Kidney epithelial cell (primary cell): ENCODE results near the gene OR10J1. TPM values are rescaled to one million over a fixed set of nuclear protein-coding genes. Genes with fewer than 3 reads are reported as not detected.

Experiments
- DNase-seq: peaks from one replicate; pipeline ENCODE4 v3.0.0-alpha.2; 2010; ENCODE audit warnings: low read depth
- H3K27me3 ChIP-seq: 2 replicates; pipeline ENCODE4 v1.6.0; 2011; ENCODE audit warnings: low read length; ENCODE audit not compliant: control insufficient read depth, insufficient read depth
- H3K36me3 ChIP-seq: 2 replicates; pipeline ENCODE4 v1.5.1; 2011; ENCODE audit warnings: low read length; ENCODE audit not compliant: control insufficient read depth, insufficient read depth
- H3K4me3 ChIP-seq: 2 replicates; pipeline ENCODE4 v1.5.1; 2011; ENCODE audit warnings: low read depth, mild to moderate bottlenecking, control low read depth, low read length
- CTCF ChIP-seq: IDR thresholded peaks from 2 replicates; pipeline ENCODE4 v1.5.1; 2011; ENCODE audit warnings: mild to moderate bottlenecking, moderate library complexity, low read length, control low read depth, inconsistent platforms; ENCODE audit not compliant: insufficient read depth, poor library complexity, severe bottlenecking
- total RNA-seq: library from RNA; depleted of rRNA; stranded (reverse); fragments of >200 nt; gene quantifications from 2 replicates; pipeline ENCODE4 v1.2.3, GENCODE V29; 2015

Gene OR10J1
- total RNA-seq = not detected in 2 replicates

DNA sequence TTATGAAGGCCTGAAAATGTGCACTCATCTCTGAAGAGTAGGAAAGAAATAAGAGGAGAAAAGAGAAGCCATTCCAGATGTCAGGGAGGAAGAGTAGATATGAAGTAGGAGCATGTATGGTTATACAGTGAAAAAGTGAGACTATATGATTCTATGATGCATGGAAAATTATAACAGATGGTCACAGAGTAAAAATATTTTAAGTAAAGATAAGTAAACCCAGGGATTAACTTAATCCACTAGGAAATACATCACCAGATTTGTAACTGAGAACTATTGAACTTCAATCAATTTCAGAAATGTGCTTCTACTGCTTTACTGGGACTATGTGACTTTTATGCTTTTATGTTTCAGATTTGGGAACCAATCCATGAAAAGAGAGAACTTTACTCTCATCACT is at the start of gene OR10J1:
Gene OR10J1, plus strand, starts transcription at position 301 of the 400 bp plus-strand sequence. Its CDS starts 70 bp downstream, at position 371.
- TF ChIP-seq CTCF = no peak
- no peaks in the 10 kb centered on the region for H3K27me3 ChIP-seq
- no peaks in the 10 kb centered on the region for H3K36me3 ChIP-seq
- no peak within 1 kb of the TSS for H3K4me3 ChIP-seq
- DNase-seq = no peak

DNA sequence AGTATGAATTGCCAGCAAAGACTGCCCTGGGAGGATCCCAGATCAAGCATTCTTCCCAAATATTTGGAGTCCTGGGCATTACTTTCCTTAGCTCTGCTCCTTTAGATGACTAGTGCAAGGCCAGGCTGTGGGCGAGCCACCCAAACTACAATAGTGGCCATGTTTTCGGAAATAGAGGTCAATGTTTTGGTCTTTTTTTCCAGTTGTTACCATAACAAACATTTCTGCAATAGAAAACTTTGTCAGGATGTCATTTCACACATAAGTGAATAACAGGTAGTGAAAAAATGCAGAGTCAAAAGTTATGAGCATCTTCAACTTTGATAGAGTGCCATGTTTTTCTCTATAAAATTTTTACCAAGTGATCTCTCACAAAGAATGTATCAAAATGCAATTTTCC is 32.7 kb upstream of the OR10J1 start:
- no peak for TF ChIP-seq CTCF
- no peak for DNase-seq
- Histone ChIP-seq H3K27me3 (no peaks in the 10 kb centered on the region), H3K4me3 (no peak overlapping the region), H3K36me3 (no peaks in the 10 kb centered on the region)

DNA sequence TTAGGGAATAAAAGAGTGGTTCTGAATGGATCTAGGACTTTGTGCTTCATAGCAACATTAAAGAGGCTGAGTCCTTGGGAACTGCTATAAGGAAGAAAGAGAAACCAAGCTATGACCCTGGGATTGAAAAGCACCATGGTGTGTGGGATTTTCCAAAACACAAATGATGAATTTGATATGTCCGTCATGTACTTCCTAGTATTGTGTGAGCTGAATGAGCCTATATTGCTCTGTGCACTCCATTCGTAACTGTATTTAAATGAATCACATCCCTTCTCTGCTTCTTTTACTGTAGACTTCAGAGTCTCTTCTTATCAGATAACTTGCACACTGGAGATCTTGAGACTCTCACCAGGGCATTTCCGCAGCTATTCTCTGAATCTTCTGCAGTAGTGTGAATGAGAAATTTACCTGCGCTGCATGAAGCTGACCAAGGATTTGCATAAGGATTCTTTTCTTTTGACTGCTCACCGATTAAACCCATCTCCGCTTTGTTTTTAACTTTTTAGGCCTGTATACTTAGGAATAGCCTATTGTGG is 30.6 kb upstream of the OR10J1 start:
- Histone ChIP-seq H3K36me3 (no peaks in the 10 kb centered on the region), H3K27me3 (no peaks in the 10 kb centered on the region), H3K4me3 (no peak overlapping the region)
- no peak for DNase-seq
- TF ChIP-seq CTCF = no peak

DNA sequence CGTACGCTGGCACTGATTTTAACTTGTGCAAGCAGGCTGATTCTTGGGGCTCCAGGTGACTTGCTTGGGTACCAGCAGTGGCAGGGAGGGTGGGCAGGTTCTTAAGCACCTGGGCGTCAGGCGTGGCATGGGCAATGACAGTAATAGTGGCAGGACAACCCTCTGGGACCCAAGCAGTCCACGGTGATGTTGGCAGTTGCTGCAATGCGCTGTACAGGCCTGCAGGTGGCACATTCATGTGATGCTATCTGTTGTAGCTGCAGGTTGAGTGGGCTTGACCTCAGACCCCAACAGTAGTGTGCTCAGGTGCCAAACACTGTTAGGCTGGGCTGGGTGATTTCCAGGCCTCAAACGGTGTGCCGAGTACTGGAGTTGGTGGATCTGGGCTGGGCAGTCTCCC is 17.7 kb upstream of the OR10J1 start:
- no peak for DNase-seq
- TF ChIP-seq CTCF = peak; percentile 12
- Histone ChIP-seq H3K4me3 (no peak overlapping the region), H3K36me3 (no peaks in the 10 kb centered on the region), H3K27me3 (no peaks in the 10 kb centered on the region)

GRCh38 chr1:159428536-159428935 is 11.0 kb upstream of the OR10J1 start:
- no peak for TF ChIP-seq CTCF
- no peaks in the 10 kb centered on the region for H3K36me3 ChIP-seq
- no peaks in the 10 kb centered on the region for H3K27me3 ChIP-seq
- DNase-seq = no peak
- H3K4me3 ChIP-seq = no peak overlapping the region

DNA sequence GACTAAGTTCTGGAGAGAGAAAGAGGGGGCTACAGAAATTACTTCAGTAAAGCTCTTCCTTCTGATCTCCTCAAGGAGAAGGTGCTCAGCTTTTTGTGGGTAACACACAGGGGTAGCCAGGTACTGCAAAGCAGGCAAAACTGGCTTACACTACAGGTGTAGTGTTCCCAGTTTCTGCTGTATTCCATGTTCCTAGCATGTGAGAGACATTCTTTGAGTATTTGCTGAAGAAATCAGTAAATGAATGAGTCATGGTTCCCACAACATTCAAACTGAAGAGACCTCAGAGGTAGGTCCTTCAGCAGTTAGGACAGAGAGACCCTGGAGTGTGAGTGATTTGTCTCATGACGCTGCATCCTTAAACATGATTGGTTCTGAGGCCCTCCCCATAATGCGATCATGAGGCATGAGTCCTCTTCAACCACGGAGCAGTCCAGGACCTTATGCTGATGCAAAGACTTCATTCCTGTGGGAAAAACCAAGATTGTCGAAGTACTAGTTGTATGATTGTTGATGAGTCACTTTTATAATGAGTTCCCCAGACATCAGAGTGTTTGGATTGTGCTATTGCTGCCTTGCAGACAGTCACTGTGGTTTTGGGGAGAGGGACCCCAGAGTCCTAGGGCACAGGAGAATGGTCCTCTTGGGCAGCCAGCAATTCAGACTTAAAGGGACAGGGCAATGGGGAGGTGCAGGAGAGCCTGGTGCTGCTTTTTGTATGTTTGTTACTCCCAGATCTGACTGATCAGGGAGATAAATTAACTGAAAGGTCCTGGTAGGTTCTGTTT is 10.3 kb upstream of the OR10J1 start:
- no peak overlapping the region for H3K4me3 ChIP-seq
- no peak for TF ChIP-seq CTCF
- no peaks in the 10 kb centered on the region for H3K27me3 ChIP-seq
- DNase-seq = peak; percentile 19
- no peaks in the 10 kb centered on the region for H3K36me3 ChIP-seq
